Measurements from ENCODE around the gene MACF1.
"Not testable (repeated sequence)": the region's sequence is repeated elsewhere in the genome, so short reads cannot be mapped to it uniquely, and the experiment has no call there.

Gene MACF1
- total RNA-seq, result 1,354 to 1,383 reads per million in 2 donors

- DNase-seq, result no peak
These were observed at the start of gene MACF1 for GRCh38 chr1:39204441-39205081. TSS of gene MACF1 (plus strand) at chr1:39204695. CDS start at chr1:39205023, 328 bp downstream.

GRCh38 chr1:39157304-39157703 lies 47.2 kb upstream of the MACF1 start:
- no peak for DNase-seq

GRCh38 chr1:39158327-39159086 lies 46.0 kb upstream of the MACF1 start:
- no peak for DNase-seq

GRCh38 chr1:39159224-39160036 lies 45.1 kb upstream of the MACF1 start:
- no peak for DNase-seq

DNA sequence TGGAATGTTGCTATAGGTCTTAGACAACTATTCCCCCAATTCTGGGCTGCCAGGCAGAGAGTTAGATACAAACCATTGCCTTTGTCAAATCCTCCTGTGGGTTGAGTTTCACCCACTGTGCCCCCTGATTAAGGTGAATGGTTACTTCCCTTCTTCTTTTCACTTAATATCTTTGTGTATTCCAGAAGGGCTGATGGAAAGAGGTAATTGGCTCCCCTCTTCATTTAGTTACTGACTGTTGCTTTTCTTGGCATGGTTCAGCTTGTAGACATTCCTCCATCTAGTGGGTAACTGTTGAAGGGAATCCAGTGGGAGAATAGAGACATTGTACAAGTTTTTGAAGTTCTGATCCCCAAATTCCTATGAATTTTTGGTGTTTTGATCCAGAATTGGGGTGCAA lies 43.8 kb upstream of the MACF1 start:
- DNase-seq, result no peak

DNA sequence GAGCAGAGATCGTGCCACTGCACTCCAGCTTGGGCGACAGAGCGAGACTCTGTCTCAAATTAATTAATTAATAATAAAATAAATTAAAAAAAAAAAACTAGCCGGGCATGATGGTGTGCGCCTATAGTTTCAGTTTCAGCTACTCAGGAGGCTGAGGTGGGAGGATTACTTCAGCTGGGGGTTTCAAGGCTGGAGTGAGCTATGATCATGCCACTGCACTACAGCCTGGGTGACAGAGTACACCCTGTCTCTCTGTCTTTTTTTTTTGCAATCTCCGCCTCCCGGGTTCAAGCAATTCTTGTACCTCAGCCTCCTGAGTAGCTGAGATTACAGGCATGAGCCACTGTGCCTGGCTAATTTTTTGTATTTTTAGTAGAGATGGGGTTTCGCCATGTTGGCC lies 42.7 kb upstream of the MACF1 start:
- not testable (repeated sequence) for DNase-seq

DNA sequence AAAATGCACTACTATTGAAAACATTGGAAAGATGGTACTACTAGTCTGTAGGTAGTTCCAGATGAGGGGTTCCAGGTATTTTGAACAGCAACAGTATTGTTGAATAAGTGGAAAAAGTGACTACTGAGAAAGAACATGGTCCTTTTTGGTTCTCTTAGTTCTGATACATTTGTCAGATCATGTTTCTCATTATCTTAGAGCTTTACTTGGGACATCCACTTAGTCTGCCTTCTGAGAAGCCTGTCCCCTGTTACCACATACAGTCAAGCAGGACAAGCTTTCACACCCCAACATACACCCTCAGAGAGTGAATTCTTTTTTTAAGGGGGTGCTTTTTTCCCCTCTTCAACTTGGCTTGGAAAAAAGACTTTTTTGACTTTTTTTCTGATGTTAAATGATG lies 41.0 kb upstream of the MACF1 start:
- no peak for DNase-seq

DNA sequence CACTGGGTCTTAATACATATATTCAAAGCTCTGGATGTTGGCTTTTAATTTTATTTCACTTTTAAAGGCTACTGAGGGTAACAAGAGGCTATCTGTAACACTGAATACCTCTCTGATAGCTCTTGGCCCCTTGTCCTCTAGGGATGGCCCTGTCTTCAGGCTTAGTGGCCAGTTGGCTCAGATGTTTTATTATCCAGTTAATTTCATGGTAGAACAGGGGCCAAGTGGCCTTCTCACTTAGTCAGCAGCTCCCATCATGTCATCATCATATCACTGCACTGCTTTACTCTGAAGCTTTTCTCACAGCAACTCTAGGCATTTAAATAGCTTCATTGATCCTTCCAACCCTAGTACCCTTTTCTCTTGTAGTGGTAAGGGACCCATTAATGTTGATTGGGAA lies 40.2 kb upstream of the MACF1 start:
- no peak for DNase-seq

DNA sequence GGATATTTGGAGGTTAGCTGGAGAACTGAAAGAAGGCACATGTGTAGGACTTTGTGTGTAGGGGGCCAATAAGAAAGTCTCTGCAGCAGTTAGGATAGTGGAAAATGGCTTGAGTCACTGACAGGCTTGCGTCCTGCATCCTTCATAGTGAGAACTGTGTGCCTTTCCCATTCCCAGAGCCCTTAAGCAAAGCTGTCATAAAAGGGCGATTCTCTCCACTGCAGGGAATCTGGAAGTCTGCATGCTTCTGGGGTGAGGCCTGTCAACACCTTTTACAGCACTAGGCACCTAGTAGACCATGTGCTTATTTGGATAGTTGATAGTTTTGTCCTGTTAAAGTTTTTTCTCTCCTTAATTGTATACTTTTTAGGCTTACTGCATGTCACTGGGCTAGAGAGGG lies 39.4 kb upstream of the MACF1 start:
- no peak for DNase-seq

DNA sequence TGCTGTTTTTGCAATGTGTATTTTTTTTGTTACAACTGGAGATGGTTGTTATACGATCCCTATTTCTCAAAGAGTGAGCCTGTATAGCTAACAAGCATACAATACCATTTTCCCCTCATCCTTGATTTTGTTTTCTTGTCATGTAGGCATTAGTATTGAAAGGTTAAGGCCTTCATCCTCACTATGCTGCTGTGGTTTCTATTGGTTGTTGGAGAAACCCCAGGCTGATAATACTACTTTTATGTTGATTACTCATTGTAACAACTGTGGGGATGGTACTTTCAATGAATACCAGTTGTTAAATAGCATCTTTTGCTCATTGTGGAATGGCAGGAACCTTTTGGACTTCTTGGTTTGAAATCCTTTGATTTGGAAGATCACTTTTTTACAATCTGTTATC lies 39.0 kb upstream of the MACF1 start:
- no peak for DNase-seq

GRCh38 chr1:39167632-39168209 lies 36.8 kb upstream of the MACF1 start:
- DNase-seq, result no peak

GRCh38 chr1:39168301-39169080 lies 36.0 kb upstream of the MACF1 start:
- no peak for DNase-seq

DNA sequence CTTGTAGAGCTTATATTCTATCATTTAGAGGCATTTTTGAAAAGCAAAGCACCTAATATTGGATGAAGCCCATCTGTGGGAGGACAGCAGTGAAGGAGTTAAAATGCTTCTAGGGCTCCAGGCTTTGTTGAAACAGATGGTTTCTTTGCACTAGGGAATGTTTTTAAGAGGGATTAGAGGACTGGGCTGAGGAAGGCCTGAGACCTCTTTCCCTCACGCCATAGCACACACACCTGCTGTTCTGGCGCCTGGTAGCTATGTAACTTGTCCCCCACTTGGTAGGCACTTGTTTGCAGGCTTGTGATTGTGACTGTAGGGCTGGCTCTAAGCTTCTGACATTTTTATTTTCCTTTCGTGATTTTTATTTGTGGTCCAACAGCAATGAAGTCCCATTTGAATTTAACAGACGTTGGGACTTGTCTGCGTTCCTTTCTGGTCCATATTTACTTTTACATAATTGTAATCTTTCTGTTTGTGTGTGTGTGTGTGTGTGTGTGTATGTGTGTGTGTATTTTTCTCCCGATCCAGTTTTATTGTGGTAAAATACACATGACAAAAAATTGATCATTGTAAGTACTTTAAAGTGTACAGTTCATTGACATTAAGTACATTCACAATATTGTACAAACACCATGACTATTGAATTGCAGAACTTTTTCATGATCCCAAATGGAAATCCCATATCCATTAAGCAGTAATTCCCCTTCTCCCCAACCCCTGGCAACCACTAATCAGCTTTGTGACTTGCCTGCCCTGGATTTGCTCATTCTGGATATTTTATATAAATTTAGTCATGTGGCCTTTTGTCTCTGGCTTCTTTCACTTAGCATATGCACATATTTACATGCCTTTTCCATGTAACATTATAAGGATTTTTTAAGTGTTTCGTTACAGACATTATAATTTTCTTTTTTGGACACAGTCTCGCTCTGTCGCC lies 33.5 kb upstream of the MACF1 start:
- DNase-seq, result no peak

DNA sequence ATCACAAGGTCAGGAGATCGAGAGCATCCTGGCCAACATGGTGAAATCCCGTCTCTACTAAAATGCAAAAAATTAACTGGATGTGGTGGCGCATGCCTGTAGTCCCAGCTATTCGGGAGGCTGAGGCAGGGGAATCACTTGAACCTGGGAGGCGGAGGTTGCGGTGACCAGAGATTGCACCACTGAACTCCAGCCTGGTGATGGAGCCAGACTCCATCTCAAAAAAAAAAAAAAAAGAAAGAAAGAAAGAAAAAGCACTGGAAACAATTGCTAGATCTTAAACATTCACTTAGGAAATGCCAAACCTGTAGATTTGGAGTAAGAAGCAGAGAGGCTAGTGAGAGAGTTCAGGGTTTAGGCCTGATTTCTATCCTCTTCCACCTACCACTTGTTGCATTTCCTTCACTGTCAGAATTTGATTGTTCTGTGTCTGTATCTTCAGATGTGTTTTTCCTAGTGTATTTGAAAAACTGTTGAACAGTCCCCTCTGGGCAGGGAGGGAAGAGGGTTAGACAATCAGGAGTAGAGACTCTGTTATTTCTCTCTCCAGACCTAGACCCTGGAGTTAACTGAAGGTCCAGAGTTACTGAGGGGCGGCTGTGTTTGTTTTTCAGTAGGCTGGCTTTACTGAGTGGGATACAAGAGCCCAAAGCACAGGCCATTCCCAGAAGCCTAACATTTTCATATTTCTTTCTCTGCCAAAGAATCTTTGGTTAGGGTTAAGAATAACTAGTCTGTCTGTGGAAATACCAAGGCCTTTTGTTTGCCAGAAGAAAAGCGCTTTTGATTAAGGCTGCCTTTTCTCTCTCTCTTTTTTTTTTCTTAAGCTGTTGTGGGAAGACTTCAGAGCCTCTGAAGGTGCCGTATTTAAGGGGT lies 31.1 kb upstream of the MACF1 start:
- no peak for DNase-seq

GRCh38 chr1:39173995-39174380 lies 30.5 kb upstream of the MACF1 start:
- DNase-seq, result no peak

- DNase-seq, result no peak
These were observed 30.0 kb upstream of the MACF1 start for GRCh38 chr1:39174390-39175081.

DNA sequence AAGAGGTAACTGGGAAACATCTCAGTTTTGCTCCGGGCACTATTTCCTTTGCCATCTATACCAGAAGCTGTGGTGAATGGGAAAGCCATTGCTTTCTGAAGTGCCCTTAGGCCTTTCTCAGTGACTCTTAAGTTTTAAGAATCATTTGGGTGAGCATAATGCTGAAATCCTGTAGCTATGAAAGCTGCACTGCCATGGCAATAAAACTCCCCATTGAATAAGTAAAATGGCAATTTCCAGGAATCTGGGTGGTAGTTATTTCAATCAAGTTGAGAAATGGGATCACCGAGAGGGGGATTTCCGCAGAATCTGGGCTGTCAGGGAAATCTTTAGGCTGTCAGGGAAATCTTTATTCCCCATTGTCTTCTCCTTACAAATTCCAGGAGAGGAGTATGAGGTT lies 26.8 kb upstream of the MACF1 start:
- no peak for DNase-seq

DNA sequence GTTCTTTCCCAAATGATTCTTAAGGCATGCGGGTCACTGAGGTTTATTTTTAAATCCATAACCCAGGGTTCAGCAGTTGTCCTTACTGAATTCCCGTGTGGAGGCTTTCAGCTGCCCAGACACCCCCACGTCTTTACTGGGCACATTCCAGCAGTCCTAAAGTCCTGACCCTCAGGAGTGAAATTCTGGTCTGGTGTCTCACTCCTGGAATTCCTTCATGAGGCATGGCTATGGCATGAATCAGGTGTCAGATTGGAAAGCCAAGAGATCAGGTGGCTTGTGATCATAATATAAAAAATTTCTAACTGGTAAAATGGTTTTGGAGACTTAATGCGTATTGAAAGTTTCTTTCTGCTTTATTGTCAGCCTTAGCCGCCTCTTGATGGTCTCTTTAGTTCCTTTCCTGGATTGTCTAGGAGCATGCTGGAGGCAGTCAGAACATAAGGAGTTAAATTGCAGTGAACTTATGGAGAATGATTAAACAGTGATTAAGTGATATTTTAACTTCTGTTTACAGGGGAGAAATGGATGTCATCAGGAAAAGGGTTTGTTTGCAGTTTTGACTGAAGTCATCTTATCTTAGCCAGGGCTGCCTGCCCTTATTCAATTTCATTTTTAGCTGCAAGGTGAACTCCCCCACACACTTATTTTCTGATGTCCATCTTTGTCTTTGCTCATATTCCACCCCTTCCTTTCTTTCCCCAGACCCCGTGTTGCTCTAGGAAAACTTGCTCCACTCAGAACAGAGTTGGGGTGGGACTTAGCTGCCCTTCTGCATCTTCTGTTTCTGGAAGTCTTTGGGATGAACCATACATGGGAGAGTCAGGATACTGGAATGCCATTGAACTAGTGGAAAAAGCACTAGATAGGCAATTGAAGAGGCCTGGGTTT lies 25.7 kb upstream of the MACF1 start:
- no peak for DNase-seq

DNA sequence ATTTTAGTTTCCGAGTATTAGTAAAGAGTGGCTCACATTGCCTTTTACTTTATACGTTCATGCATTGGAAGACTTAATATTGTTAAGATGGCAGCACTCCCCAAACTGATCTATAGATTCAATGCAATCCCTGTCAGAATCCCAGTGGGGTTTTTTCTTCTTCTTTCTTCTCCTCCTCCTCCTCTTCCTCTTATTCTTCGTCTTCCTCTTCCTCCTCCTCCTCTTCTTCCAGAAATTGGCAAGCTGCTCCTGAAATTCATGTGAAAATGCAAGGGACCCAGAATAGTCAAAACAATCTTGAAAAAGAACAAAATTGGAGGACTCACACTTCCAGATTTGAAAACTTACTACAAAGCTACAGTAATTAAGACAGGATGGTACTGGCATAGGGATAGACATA lies 23.2 kb upstream of the MACF1 start:
- DNase-seq, result no peak
